GM04503 (cell line): Measurements from ENCODE around the gene GFY.
"Not testable (repeated sequence)": the region's sequence is repeated elsewhere in the genome, so short reads cannot be mapped to it uniquely, and the experiment has no call there.

Experiments
- DNase-seq: peaks from one replicate; pipeline ENCODE4 v3.0.0-alpha.2; 2012; ENCODE audit warnings: low read depth

GFY gene

DNA sequence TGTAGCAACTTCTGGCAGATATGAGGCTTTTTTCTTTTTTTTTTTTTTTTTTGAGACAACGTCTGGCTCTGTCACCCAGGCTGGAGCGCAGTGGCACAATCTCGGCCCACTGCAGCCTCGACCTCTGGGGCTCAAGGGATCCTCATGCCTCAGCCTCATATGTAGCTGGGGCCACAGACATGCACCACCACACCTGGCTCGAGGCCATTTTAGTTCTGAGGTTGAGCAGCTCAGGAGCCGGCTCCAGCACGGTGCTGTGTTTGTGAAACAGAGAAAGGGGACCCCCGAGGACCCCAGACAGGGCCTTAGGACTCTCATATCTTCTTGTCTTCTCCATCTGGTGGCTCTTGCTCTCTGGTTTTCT is 45.4 kb downstream of the GFY start:
- DNase-seq: no peak

- no peak for DNase-seq
Measured at GRCh38 chr19:49472936-49473335, 47.7 kb downstream of the GFY start.

DNA sequence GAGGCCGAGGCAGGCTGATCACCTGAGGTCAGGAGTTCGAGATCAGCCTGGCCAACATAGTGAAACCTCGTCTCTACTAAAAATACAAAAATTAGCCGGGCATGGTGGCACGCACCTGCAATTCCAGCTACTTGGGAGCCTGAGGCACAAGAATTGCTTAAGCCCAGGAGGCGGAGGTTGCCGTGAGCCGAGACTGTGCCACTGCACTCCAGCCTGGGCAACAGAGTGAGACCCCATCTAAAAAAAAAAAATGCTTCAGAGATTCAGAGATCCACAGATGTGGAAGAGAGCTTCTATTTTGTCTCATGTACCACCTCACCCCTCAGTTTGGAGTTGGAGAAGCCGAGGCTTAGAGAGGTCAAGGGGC is 48.3 kb downstream of the GFY start:
- not testable (repeated sequence) for DNase-seq

DNA sequence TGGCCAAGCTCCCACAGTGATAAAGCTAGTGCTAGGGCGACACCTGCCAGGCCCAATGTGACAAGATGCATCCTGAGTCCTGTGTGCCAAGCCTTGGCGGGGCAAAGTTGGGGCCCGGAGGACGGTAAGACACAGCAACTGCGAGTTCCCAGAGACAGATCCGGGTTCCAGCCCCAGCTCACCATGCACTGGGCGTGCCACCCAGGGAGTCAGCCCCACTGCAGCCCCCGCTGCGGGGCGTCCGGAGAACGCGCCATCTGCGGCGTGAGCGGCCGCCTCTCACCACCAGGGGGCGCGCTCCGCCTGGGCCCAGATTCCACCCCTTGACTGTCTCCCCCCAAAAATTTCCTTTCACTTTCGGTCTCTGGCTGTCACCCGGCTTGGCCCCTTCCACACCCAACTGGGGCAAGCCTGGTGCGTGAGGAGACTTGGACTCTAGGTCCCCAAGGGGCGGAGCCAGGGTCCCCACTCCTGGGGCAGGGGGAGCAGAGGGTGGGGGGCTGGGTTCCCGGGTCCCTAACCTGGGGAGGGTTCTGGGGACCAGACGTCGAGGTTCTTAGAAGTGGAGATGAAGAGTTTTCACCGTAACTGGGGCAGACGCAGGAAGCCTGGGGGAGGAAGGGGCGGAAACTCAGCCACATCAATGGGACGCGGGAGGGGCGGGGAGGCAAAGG is 48.8 kb downstream of the GFY start, which contains the start of gene FLT3LG:
Gene FLT3LG (plus strand): TSS at position 348 of the 674 bp plus-strand sequence. CDS start 425 bp downstream, outside the sequence.
- DNase-seq: no peak

DNA sequence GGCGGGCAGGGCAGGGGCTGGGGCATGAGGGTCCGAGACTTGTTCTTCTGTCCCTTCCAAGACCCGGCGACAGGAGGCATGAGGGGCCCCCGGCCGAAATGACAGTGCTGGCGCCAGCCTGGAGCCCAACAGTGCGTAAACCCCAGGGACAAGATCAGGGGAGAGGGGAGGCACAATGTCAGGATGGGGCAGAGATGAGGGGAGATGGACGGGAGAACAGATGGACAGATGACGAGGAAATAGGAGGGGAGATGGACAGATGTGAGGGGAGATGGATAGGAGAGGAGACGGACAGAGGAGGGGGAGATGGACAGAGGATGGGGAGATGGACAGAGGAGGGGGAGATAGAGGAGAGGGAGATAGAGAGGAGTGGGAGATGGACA is 49.3 kb downstream of the GFY start:
- no peak for DNase-seq

- no peak for DNase-seq
Measured at GRCh38 chr19:49475191-49475917, 50.2 kb downstream of the GFY start.

GRCh38 chr19:49475995-49476880 is 51.0 kb downstream of the GFY start:
- no peak for DNase-seq
